Measurements from ENCODE around the gene DDX3X. TPM values are rescaled to one million over a fixed set of nuclear protein-coding genes. Genes with fewer than 3 reads are reported as not detected.

Gene DDX3X
- total RNA-seq, 2 experiments from 2014 or later: 198 to 253 TPM

Other genes starting within 250 kb of the DDX3X start
- 10 to 100 TPM; 44.9 to 47.3 TPM for gene USP9X, start 248.7 kb upstream of the DDX3X start, total RNA-seq
- gene NYX, start 113.2 kb downstream of the DDX3X start, total RNA-seq: not detected